HG03045 (cell line): ENCODE measurements around the gene ESR1.
"Not testable (repeated sequence)": the region's sequence is repeated elsewhere in the genome, so short reads cannot be mapped to it uniquely, and the experiment has no call there.

Experiments used
- ATAC-seq: cut with Tn5 transposase; IDR thresholded peaks from one replicate; pipeline ENCODE4 v1.9.1; 2021; ENCODE audit warnings: mild to moderate bottlenecking, moderate library complexity; ENCODE audit not compliant: unreplicated experiment

Gene ESR1

GRCh38 chr6:151964412-151964811, 156.9 kb downstream of the ESR1 start:
- not testable (repeated sequence) for ATAC-seq

GRCh38 chr6:151974061-151974617, 166.7 kb downstream of the ESR1 start:
- no peak for ATAC-seq

GRCh38 chr6:151975795-151976194, 168.3 kb downstream of the ESR1 start:
- no peak for ATAC-seq

- not testable (repeated sequence) for ATAC-seq
These were observed 180.7 kb downstream of the ESR1 start for GRCh38 chr6:151988199-151988598.

GRCh38 chr6:151992091-151992490, 184.6 kb downstream of the ESR1 start:
- no peak for ATAC-seq

DNA sequence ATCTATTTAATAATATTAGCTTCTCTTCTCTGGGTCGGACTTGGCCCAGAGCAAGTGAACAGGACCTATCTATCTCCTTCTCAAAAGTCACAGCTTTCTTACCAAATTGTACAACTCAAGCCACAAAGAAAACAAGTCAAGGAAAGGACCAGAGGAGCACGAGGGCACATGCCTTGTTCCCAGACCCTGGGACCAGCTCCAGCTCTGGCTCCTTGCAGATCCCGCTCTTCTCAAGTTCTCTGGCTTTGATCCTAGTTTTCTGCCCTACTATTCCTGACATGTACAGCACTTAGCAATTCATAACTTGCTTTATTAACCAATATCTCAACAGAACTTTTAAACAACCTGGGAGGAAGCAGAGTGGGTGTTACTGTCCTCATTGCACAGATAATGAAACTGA, 185.9 kb downstream of the ESR1 start:
- no peak for ATAC-seq

- ATAC-seq: no peak
These were observed 191.3 kb downstream of the ESR1 start for GRCh38 chr6:151998784-151999183.

DNA sequence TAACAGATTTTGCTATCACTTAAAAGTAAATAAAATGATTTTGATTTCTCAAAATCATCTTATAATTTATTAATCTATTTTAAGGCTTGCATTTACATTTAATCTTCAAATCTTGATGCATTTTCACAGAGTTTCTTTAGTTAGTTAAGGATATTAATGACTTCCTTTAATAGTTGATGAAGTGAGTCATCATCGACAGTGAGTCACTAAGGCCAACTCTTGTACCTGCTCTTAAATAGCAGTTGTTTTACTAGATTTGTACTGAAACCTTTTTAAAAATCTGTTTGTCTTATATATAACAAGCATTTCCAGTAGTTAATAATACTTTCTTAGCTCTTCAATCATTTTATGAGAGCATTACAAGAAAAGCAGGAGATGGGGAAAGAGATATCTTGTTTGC, 191.7 kb downstream of the ESR1 start:
- no peak for ATAC-seq

DNA sequence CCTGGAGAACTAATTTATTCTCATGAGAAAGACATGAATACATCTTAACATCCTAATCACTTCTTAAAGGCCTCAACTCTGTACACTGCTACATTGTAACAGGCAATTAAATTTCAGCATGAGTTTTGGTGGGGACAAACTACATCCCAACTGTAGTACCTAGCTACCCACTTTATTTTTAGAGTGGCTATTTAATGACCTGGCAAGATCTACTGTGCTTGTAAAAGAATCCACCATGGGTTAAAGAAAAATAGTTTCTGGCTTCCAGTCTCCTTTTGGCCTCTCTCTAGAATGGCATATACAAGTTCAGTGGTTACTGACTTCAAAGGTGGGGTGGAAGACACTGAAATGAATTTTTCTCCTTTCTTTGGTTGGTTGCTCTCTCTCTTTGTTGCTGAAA, 193.9 kb downstream of the ESR1 start:
- no peak for ATAC-seq

- no peak for ATAC-seq
These were observed 194.8 kb downstream of the ESR1 start for GRCh38 chr6:152002306-152002705.

DNA sequence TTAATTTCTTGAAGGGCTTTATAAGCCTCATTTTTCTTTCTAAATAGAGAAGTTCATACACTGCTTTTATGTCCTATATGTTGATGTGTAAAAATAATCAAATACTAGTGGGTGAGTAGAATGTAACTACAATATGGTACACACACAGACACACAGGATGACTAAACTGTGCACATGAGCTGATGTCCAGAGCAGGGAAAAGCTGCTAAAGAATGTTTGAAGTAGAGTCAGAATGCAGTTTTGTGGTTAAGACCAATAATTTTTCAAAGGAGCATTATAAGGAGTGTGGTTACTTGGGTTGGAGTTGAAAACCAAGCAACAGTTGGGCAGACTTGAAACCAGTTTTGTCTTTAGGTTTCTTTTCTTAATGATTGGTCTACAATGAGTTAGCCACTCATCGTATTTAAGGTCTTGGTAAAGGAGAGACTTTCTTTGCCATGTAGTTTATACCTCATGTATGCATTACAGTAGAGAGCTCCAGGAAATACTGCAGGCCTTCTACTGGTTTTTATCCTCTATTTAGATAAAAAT, 196.6 kb downstream of the ESR1 start:
- ATAC-seq: no peak

DNA sequence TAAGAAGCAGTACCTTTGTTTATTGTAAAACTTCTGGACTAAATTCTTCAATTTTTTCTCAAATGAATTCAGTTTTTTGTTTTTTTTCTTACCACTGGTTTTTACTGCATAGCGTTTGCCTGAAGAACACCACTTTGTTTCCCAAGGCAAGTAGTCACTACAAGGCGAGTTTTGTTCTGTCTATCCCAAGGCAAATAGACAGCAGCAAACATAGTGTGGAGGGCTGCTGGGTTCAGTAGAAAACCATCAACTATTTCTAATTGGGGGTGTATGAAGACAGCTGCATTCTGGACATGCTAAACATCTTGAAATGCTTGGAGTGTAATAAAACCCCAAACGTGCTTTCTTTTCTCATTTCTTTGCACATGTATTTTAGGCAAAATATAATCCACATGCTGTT, 197.4 kb downstream of the ESR1 start:
- no peak for ATAC-seq

DNA sequence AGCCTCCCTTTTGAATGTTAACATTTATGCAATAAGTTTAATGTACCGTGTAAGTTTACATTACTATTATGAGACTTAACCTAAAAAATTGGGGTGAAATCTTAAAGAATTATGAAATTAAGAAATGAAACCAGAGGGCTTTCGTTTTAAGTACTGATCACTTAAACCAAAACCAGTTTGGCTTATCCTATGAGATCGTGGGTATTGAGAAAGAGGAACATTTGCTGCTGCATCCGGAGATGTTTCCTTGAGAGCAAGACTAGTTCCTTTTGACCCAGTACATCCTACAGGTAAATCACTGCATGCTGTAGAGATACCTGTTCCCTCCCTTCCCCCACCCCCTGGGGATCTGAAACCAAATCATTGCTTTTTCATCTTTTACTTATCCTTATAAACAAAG, 201.3 kb downstream of the ESR1 start:
- no peak for ATAC-seq

- ATAC-seq: no peak
These were observed 204.7 kb downstream of the ESR1 start for GRCh38 chr6:152012227-152012626.

GRCh38 chr6:152018876-152019275, 211.4 kb downstream of the ESR1 start:
- ATAC-seq: no peak

GRCh38 chr6:152022303-152022702, 214.8 kb downstream of the ESR1 start:
- ATAC-seq: no peak

DNA sequence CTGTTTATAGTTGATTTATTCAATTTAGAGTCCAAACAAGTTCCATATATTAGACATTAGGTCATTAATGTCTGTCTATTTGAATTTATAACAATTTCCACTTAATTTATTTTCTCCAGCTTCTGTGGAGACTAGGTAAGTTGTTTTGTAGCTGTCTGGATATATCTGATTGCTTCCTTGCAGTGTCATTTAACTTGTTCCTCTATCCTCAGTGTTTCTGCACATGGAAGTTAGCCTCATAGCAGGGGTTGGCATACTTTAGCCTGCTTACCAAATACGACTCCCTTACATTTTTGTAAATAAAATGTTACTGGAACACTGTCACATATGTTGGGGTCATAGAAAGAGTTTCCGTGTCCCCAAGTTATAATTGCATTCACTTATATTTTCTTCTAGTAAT, 216.1 kb downstream of the ESR1 start:
- ATAC-seq: no peak

- ATAC-seq: no peak
These were observed 218.8 kb downstream of the ESR1 start for GRCh38 chr6:152026291-152026690.

DNA sequence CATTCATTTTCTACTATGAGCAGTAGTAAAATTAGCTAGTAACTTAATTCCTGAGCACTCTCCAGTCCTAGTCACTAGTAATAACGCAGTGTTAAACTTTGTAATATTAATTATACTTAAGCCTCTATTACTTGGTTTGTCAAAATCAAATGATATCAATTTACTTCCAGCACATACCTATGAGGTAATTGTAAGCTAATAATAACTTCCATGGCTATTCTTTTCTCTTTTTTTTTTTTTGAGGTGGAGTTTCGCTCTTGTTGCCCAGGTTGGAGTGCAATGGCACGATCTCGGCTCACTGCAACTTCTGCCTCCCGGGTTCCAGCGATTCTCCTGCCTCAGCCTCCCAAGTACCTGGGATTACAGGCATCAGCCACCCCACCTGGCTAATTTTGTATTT, 219.3 kb downstream of the ESR1 start:
- not testable (repeated sequence) for ATAC-seq

GRCh38 chr6:152033765-152034164, 226.3 kb downstream of the ESR1 start:
- ATAC-seq: not testable (repeated sequence)

GRCh38 chr6:152034631-152035030, 227.1 kb downstream of the ESR1 start:
- no peak for ATAC-seq

DNA sequence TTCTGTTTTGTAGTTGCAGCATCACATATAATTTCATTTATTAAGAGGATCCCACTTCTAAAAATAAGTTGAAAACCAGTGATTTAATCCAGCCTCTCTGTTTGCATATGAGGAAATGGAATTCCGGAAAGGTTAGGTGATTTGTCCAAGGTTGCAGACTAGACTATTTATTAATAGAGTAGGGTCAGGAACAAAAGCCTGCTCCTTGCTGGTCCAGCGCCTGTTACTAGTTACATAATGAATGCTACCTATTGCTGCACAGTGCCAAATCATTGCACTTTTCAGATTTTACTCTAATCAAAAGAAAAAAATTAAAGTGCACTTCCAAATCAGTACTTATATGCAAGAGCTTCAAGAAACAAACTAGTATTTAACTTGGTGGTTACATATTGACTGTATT, 238.6 kb downstream of the ESR1 start:
- ATAC-seq: no peak

DNA sequence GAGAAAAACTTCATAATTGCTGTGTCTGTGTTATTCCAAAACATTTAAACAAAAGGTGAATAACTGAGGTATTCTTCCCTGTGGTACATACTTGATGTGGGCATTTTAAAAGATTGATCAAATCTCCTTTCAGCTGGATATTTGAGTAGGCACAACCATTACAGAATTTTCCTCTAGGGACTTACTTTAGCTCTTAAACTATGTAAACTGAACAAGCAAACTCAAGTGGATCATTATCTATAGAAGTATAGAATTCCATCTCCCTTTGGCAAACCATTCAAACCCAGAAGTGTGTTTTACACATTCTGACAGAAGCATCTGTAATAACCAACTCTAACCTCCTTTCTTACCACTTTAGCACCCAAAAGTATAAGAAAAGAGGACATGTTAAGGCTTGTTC, 241.4 kb downstream of the ESR1 start:
- ATAC-seq: no peak
